Cardiac fibroblast (primary cell): ENCODE results near the gene EDN1.
A peak's percentile ranks its signal among the peaks of the same experiment; 100 is the strongest.

Source experiments
- DNase-seq, 2 donors: peaks; one replicate each; pipeline versions ENCODE4 v3.0.0 to v3.0.0-alpha.2; 2010; ENCODE audit warnings: low read depth in 2 of 2
- H3K4me3 ChIP-seq, 2 donors: replicated peaks in 1 of 2; 1 replicate in 1 of 2; 2 replicates in 1 of 2; pipeline ENCODE4 v1.5.1; 2011; ENCODE audit warnings: low read depth in 2 of 2, low read length in 2 of 2, mild to moderate bottlenecking in 2 of 2, moderate library complexity in 1 of 2
- TF ChIP-seq, protein P1 (sequence below): IDR thresholded peaks from one replicate; pipeline ENCODE4 v1.5.1; 2011; ENCODE audit warnings: low read depth, mild to moderate bottlenecking, low read length, inconsistent platforms

Gene EDN1

DNA sequence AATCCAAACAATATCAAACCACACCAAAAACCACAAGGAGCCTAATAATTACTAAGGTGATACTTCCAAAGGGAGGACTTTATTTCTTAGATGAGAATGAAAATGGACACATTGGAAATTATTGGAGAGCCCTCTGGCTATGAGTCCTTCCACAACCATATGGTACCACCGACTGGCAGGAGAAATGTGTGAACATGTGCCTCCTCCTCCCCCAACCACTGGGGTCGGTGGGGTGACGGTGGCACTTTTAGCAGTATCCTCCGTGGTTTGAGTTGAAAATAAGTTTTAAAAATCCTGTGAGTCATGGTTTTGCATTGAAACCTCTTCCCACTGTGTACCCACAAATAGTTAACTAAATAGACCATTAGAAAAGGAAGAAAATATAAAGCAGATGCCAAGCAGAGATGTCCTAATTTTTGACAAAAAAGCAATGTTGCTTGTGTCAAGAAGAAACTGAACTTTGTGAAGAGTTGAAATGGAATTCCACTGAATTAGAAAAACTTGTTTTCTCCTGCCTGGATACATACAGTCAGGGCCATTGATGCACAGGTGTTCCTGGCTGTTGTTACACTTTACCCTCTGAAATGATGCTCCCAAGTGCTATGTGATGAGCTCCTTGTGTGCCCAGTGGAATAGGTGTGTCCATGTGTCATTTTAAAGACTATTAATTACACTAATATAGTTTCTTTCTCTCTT lies 3.2 kb downstream of the EDN1 start:
- H3K4me3 ChIP-seq: peak overlapping the region; percentile 8 to 65
- no peak for DNase-seq
- TF ChIP-seq, protein P1, sequence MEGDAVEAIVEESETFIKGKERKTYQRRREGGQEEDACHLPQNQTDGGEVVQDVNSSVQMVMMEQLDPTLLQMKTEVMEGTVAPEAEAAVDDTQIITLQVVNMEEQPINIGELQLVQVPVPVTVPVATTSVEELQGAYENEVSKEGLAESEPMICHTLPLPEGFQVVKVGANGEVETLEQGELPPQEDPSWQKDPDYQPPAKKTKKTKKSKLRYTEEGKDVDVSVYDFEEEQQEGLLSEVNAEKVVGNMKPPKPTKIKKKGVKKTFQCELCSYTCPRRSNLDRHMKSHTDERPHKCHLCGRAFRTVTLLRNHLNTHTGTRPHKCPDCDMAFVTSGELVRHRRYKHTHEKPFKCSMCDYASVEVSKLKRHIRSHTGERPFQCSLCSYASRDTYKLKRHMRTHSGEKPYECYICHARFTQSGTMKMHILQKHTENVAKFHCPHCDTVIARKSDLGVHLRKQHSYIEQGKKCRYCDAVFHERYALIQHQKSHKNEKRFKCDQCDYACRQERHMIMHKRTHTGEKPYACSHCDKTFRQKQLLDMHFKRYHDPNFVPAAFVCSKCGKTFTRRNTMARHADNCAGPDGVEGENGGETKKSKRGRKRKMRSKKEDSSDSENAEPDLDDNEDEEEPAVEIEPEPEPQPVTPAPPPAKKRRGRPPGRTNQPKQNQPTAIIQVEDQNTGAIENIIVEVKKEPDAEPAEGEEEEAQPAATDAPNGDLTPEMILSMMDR: no peak

DNA sequence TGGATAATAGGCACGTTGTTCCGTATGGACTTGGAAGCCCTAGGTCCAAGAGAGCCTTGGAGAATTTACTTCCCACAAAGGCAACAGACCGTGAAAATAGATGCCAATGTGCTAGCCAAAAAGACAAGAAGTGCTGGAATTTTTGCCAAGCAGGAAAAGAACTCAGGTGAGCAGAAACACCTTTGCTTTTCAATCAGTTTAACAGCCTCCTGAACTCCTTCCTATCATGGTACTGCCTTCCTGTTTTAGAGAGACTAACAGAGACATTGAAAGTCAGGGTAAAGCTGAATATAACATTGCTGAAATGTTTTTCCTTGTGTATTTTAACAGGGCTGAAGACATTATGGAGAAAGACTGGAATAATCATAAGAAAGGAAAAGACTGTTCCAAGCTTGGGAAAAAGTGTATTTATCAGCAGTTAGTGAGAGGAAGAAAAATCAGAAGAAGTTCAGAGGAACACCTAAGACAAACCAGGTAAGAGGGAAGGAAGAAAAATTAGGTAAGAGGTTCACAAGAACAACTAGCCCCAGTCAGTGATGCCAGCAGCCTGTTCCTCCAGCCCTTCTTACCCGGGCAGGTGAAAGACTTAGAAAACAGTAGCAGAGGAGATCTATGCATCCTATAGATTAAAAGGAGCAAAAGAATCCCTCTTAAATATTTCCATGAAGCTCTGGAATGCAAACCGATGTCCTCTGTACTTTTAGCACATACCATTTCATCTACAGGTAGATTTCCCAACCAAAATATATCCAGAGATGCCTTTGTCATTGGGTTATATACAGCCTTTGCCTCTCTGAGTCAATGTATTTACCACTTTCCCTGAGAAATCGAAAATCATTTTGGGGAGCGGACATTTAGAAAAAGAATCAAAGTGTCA lies 4.0 kb downstream of the EDN1 start:
- TF ChIP-seq, protein P1: no peak
- no peak for DNase-seq
- no peak overlapping the region for H3K4me3 ChIP-seq

DNA sequence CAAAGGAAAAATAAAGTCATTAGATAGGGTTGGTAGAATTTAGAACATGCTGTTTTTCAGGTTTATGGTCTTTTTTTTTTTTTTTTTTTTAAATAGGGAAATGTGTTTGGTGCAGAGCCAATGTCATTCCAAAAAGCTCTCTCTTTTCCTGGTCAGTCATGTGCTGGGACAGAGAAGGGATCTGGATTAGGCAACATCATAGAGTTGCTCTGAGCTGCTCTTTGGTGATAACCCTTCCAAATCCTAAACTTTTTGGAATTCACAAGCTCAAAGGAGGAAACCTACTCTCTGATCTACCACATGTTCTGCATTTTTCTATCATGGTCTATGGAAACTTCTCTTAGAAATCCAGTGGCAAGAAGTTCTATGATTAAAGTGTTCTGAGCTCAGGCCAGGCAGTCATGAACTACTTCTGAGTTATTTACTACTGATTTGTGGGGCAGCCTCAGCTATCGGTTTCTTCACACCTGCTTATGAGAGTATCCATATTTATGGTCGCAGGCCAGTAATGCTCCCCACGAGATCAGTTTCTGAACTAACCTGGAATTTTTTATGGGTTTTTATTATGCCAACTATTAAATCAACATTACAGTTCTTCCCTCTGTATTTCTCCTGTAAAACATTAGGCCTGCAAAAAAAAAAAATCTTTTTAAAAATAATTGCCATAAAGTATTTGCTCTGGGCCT lies 4.8 kb downstream of the EDN1 start:
- no peak overlapping the region for H3K4me3 ChIP-seq
- DNase-seq: peak in 1 of 2 donors; percentile 35
- TF ChIP-seq, protein P1: no peak

DNA sequence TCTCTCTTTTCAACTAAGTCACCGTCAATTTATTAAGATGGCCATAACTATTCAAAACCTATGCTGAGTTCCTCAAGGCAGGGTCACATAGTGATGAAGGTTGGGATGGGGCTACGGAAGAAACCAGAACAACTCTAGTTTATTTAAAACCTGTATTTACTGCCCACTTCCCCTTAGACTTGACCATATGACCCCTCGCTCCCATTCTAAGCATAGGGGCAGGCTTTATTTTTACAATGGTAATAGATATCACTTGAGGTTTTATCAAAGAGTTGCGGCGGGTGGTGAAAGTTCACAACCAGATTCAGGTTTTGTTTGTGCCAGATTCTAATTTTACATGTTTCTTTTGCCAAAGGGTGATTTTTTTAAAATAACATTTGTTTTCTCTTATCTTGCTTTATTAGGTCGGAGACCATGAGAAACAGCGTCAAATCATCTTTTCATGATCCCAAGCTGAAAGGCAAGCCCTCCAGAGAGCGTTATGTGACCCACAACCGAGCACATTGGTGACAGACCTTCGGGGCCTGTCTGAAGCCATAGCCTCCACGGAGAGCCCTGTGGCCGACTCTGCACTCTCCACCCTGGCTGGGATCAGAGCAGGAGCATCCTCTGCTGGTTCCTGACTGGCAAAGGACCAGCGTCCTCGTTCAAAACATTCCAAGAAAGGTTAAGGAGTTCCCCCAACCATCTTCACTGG lies 5.5 kb downstream of the EDN1 start:
- DNase-seq: no peak
- no peak overlapping the region for H3K4me3 ChIP-seq
- TF ChIP-seq, protein P1: no peak

DNA sequence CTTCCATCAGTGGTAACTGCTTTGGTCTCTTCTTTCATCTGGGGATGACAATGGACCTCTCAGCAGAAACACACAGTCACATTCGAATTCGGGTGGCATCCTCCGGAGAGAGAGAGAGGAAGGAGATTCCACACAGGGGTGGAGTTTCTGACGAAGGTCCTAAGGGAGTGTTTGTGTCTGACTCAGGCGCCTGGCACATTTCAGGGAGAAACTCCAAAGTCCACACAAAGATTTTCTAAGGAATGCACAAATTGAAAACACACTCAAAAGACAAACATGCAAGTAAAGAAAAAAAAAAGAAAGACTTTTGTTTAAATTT lies 6.1 kb downstream of the EDN1 start:
- H3K4me3 ChIP-seq: no peak overlapping the region
- peak; percentile 85 to 93 for DNase-seq
- TF ChIP-seq, protein P1: no peak

DNA sequence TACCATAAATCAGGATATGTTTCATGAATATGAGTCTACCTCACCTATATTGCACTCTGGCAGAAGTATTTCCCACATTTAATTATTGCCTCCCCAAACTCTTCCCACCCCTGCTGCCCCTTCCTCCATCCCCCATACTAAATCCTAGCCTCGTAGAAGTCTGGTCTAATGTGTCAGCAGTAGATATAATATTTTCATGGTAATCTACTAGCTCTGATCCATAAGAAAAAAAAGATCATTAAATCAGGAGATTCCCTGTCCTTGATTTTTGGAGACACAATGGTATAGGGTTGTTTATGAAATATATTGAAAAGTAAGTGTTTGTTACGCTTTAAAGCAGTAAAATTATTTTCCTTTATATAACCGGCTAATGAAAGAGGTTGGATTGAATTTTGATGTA lies 6.4 kb downstream of the EDN1 start:
- DNase-seq: no peak

More for the DNA sequence above, 6.4 kb downstream of the EDN1 start:
- TF ChIP-seq, protein P1: no peak
- no peak overlapping the region for H3K4me3 ChIP-seq
